LNCaP clone FGC (cell line): Measurements from ENCODE around the gene HS6ST1.

Experiments
- DNase-seq: peaks from one replicate; pipeline ENCODE4 v3.0.0-alpha.2; 2011; ENCODE audit warnings: low read depth
- H3K4me3 ChIP-seq: 2 replicates; pipeline ENCODE4 v1.5.1; 2011; ENCODE audit warnings: mild to moderate bottlenecking, low read depth, low read length, control low read depth
- CTCF ChIP-seq: IDR thresholded peaks from 2 replicates; pipeline ENCODE4 v1.5.1; 2012; ENCODE audit warnings: mild to moderate bottlenecking; ENCODE audit not compliant: control insufficient read depth, insufficient read depth; ENCODE audit errors: extremely low read depth

Gene HS6ST1

GRCh38 chr2:128318776-128319464 is at the start of gene HS6ST1:
Gene HS6ST1, minus strand, starts transcription at chr2:128318868. Its CDS starts 305 bp downstream, at chr2:128318563.
- DNase-seq = no peak
- TF ChIP-seq CTCF = no peak
- H3K4me3 ChIP-seq = peak within 1 kb of the TSS; percentile 70

- no peak for TF ChIP-seq CTCF
- DNase-seq = no peak
- no peak overlapping the region for H3K4me3 ChIP-seq
These were observed 49.1 kb upstream of the HS6ST1 start for GRCh38 chr2:128367601-128368359.

GRCh38 chr2:128366713-128367511 is 48.2 kb upstream of the HS6ST1 start:
- H3K4me3 ChIP-seq = no peak overlapping the region
- TF ChIP-seq CTCF = no peak
- DNase-seq = no peak

- DNase-seq = no peak
- TF ChIP-seq CTCF = no peak
- no peak overlapping the region for H3K4me3 ChIP-seq
These were observed 46.7 kb upstream of the HS6ST1 start for GRCh38 chr2:128365217-128365905.

- H3K4me3 ChIP-seq = no peak overlapping the region
- no peak for DNase-seq
- TF ChIP-seq CTCF = no peak
These were observed 45.8 kb upstream of the HS6ST1 start for GRCh38 chr2:128364441-128364911.

GRCh38 chr2:128363934-128364361 is 45.3 kb upstream of the HS6ST1 start:
- DNase-seq = no peak
- H3K4me3 ChIP-seq = no peak overlapping the region
- TF ChIP-seq CTCF = no peak
